Measurements from ENCODE around the gene TJP3.
A peak's percentile ranks its signal among the peaks of the same experiment; 100 is the strongest.

The TJP3 gene

GRCh38 chr19:3690551-3691371 is 17.4 kb upstream of the TJP3 start:
- no peak for DNase-seq

DNA sequence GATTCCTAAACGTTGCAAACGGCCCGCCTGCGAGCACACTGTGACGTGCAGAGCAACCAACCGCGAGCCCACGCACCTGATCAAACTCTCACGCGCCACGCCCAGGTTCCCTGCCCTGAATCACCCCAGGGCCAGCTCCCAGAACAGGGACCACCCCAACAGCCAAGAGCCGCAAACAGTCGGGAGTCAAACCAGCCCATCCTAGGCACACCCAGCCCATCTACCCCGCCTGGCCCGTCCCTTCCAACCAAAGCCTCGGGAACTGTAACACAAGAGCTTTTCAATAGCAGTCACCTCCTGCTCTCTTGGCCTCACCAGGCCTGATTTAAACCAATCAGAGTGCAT is 16.8 kb upstream of the TJP3 start:
- no peak for DNase-seq

- no peak for DNase-seq
Observed at GRCh38 chr19:3691726-3692125, 16.5 kb upstream of the TJP3 start.

- DNase-seq, result no peak
Observed at GRCh38 chr19:3692141-3693024, 15.8 kb upstream of the TJP3 start.

DNA sequence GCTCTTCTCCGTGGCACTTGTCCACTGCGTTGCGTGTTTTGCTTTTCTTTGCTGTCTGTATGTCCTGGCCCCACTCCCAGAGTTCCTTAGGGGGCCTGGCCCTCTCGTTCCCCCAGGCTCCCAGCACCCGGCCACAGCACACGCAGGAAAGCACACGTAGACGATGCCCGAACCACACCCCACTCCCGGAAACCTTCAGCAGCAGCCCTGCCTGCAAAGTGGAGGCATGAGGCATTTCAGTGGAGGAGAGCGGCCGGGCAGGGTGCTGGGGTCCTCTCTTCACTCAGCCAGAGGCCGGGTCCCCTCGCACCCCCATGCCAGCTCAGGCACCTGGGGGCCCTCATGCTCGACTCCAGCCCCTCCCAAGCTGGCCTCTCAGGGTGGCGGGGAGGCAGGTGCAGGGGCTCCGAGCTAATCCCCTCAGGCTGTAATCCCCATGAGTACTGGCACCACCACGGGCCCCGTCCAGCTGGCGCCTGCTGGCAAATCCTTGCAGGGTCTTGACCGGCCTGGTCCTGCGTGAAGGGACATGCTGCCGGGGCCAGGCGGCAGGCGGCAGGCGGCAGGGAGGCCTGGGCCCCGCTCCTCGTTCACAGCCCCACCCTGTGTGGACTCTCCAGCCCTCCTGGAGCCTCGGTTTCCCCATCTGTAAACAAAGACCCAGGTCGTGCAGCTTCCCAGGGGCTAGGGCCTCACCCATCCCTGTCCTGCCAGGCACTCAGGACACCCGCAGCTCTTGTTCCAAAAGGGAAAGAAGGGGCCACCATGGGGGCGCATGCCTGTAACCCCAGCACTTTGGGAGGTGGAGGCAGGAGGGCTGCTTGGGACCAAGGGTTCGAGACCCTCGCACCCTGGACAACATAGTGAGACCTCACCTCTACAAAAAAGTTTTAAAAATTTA is 14.9 kb upstream of the TJP3 start:
- DNase-seq, result no peak

DNA sequence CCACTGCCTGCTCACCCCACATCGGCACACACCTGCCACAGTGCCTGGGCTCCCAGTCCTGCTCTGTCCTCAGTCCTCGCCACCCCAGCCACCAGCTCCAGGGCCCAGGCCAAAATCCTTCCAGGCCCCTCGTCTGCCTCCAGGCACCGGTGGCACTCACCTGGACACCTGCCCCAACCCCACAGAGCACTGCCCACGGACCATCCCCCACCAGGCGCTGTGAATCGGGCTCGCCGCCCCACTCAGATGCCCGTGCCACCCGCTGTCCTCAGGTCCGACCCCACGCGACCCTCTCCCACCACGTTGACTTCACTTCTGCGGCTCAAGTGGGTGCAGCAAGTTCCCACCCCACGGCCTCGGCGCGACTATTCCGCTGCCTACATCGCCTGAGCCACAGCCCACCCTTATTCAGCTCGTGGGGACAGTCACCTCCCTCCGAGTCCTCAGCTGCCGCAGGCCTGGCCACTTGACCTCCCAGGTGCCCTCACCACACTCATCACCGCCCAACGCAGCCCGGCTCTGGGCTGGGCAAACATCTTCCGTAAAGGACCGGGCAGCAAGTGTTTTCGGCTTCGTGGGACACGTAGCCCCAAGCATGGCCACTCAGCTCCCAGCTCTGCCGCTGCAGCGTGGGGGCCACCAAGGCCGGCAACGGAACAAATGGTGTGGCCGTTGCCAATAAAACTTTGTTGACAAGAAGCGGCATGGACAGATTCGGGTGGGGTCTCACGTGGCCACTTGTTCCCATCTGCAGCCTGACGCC is 13.6 kb upstream of the TJP3 start:
- no peak for DNase-seq

GRCh38 chr19:3695124-3695733 is 13.0 kb upstream of the TJP3 start:
- no peak for DNase-seq

DNA sequence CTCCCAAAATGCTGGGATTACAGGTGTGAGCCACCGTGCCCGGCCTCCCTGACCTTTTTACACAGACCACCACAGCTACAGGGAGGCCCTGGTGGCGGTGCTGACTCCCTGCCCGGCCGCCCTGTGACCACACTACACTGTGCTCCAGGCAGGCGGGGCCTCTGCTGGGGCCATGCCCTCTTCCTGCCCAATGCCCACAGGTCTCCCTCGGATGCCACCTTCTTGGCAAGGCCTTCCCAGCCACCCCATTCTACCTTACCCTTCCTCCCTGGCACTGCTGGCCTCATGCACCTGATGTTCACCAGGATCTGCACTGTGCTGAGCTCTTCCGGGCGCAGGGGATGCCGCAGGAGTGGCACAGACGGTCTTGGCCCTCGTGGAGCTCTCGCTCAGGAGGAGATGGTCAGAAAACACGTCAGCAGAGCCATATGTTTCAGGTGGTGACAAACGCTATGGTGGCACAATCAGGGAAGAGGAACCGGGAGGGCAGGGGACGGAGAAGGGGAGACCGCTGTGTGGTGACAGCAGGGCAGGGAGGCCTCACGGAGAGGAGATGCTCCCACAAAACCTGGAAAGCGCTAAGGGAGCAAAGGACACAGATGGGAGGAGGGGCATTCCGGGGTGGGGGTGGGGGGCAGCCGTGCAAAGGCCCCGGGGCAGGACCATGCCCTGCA is 12.1 kb upstream of the TJP3 start:
- DNase-seq, result peak in 1 of 2 experiments; percentile 71

- DNase-seq, result no peak
Observed at GRCh38 chr19:3696660-3696995, 11.6 kb upstream of the TJP3 start.

- no peak for DNase-seq
Observed at GRCh38 chr19:3697094-3697493, 11.1 kb upstream of the TJP3 start.

- no peak for DNase-seq
Observed at GRCh38 chr19:3697671-3698385, 10.4 kb upstream of the TJP3 start.

- DNase-seq, result no peak
Observed at GRCh38 chr19:3698386-3698950, 9.7 kb upstream of the TJP3 start.

GRCh38 chr19:3698974-3699740 is 9.0 kb upstream of the TJP3 start:
- peak in 1 of 2 experiments; percentile 21 for DNase-seq

DNA sequence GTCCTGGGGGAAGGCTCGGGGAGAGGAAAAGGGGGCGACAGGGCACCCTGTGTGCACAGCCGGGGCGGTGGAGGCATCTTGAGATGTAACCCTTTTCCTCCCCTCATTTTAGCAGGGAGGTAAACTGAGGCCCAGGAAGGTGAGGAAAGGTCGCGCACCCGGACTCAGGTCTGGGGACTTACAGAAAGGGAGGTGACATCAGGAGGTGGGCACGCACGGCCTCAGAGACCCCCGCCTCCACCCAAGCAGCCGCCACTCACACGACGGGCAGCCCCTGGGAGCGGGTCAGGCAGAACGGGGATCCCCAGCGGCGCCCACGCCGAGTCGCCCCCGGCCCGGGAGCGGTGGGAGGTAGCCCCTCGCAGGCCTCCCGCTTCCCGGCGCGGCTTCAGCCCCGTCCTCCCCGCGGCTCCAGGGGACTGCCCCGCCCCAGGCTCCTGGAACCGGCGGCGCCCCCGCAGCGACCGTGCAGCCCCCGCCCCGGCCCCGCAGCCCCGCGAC is 8.4 kb upstream of the TJP3 start:
- no peak for DNase-seq

DNA sequence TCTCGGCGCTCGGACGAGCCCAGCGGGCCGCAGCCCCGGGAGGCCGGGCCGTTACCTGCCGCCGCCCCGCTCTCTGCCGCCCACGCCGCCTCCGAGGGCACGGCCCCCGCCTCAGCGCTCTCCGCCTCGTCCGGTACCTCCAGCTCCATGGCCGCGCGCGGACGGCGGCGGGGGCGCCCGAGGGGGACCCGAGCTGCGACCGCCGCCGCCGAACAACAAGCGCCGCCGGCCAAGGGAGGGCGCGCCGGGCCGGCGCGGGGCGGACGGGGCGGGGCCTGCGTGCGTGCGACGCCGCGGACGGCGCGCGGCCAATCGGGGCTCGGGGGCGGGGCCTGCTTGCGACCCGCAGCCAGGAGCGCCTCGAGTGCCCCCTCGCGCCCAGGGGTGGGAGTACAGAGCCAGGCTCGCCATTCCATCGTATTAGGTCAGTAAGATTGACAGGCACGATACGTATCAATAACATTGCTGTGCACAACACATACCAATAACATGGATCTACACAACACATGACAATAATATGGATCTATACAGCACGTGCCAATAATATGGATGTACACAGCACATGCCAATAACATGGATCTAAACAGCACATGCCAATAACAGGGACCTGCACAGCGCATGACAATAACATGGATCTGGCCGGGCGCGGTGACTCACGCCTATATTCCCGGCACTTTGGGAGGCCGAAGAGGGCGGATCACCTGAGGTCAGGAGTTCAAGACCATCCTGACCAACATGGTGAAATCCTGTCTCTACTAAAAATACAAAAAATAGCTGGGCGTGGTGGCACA is 7.7 kb upstream of the TJP3 start, which contains the start of gene PIP5K1C:
Gene PIP5K1C (minus strand): TSS at position 227 of the 791 bp plus-strand sequence. CDS start 78 bp downstream, at position 149.
- DNase-seq, result peak in 1 of 2 experiments; percentile 24

DNA sequence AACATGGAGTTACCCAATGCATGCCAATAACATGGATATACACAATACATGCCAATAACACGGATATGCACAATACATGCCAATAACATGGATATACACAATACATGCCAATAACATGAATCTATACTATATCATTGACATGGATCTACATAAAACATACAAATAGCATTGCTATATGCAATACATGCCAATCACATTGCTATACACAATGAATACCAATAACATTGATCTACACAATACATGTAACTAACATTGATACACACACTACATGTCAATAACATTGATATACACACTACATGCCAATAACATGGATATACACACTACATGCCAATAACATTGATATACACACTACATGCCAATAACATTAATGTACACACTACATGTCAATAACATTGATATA is 7.0 kb upstream of the TJP3 start:
- no peak for DNase-seq

- no peak for DNase-seq
Observed at GRCh38 chr19:3707868-3708206, 347 bp upstream of the TJP3 start.

DNA sequence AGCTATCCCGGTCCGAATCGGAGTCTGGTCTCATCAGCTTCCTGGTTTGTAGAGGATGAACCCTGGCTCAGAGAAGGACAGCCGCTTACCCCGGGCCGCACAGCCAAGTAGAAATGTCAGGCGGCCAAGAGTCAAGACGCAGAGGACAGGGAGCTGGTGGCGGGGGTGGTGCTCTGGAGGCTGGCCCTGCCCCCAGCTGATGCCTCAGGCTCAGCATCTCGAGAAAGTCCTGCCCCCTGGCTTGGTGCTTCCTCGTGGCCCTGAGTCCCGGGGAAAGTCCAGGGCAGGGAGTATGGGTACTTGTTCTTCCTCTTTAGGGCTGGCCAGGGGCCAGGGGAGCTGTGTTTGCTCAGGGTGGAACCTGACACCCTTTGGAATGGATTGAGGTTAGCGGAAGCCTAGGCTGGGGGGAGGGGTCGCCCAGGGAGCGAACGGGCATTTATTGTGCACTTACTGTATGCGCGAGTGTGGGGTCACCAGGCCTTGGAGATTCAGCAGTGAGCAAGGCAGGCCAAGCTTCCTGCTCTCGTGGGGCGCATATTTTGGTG is 2.2 kb downstream of the TJP3 start:
- no peak for DNase-seq
